ENCODE results near the gene C1orf226. TPM values are rescaled to one million over a fixed set of nuclear protein-coding genes. Genes with fewer than 3 reads are reported as not detected.

Gene C1orf226
- total and polyA plus RNA-seq, 9 of the 15 experiments (the other 6 are each of a cell fraction or from before 2014, with no cell fraction given), result 0.10 to 1.4 (median 0.47) TPM

- TF ChIP-seq RREB1 (CRISPR knock-in tag; IDR thresholded peaks at IDR 0.05), result peak; percentile 97
- TF ChIP-seq STAT5A (IDR thresholded peaks at IDR 0.05; ENCODE audit: borderline replicate concordance, low read length), result peak; percentile 91
- TF ChIP-seq DEAF1 (CRISPR knock-in tag; IDR thresholded peaks at IDR 0.05), result no peak
- no peak for TF ChIP-seq CTCFL (IDR thresholded peaks at IDR 0.05; ENCODE audit: borderline replicate concordance, insufficient read depth, low read depth, low read length, poor library complexity, severe bottlenecking)
- TF ChIP-seq CHAMP1 (IDR thresholded peaks at IDR 0.05), result peak; percentile 82
- TF ChIP-seq E4F1 (CRISPR knock-in tag; IDR thresholded peaks at IDR 0.05; ENCODE audit: borderline replicate concordance), result no peak
- TF ChIP-seq ZNF280A (IDR thresholded peaks at IDR 0.05; ENCODE audit: low read depth, partially characterized antibody), result no peak
- TF ChIP-seq ZNF133 (CRISPR knock-in tag; IDR thresholded peaks at IDR 0.05), result no peak
Observed at GRCh38 chr1:162372159-162373071, 9.1 kb upstream of the C1orf226 start (continued).
